Tibial artery (tissue), 4 donors: ENCODE measurements around the gene ABI2.
A peak's percentile ranks its signal among the peaks of the same experiment; 100 is the strongest.

Source experiments
- DNase-seq, 2 donors: peaks; one replicate each; pipeline ENCODE4 v3.0.0-alpha.2; 2019
- H3K27ac ChIP-seq, 2 donors: fragments of 200-600 bp; sonication (generic) in 1 of 2; 1 replicate in 1 of 2; 2 replicates in 1 of 2; pipeline ENCODE4 v1.5.1; 2018 to 2019; ENCODE audit warnings: mild to moderate bottlenecking in 1 of 2
- H3K27me3 ChIP-seq, 2 donors: fragments of 200-600 bp; sonication (generic) in 1 of 2; one replicate each; pipeline versions ENCODE4 v1.5.1 to v1.6.0; 2016 to 2019
- H3K36me3 ChIP-seq, 3 donors: fragments of 200-600 bp; sonication (generic) in 2 of 3; one replicate each; pipeline ENCODE4 v1.5.1; 2016 to 2019; ENCODE audit warnings: mild to moderate bottlenecking in 2 of 3
- H3K4me1 ChIP-seq, 4 donors: fragments of 200-600 bp; sonication (generic) in 2 of 4; 1 replicate in 3 of 4; 2 replicates in 1 of 4; pipeline ENCODE4 v1.5.1; 2016 to 2019
- H3K4me3 ChIP-seq, 2 donors: fragments of 200-600 bp; sonication (generic) in 1 of 2; 1 replicate in 1 of 2; 2 replicates in 1 of 2; pipeline ENCODE4 v1.5.1; 2018 to 2019; ENCODE audit warnings: mild to moderate bottlenecking in 2 of 2
- H3K9me3 ChIP-seq, 3 donors: fragments of 200-600 bp; sonication (generic) in 1 of 3; one replicate each; pipeline ENCODE4 v1.5.1; 2016 to 2019
- intact Hi-C: fragments of 100-400 bp; cut with DNase I; formaldehyde crosslinking; loops from one replicate; pipeline ENCODE4 v1.15.0; 2023; ENCODE audit warnings: low total_unique reads
- TF ChIP-seq, protein P1 (sequence below), 2 experiments: fragments of 200-600 bp in 1 of 2; fragments of 450-650 bp in 1 of 2; IDR thresholded peaks; one replicate each; pipeline ENCODE4 v1.5.1; 2017 to 2019; ENCODE audit warnings: antibody characterized with exemption in 2 of 2, mild to moderate bottlenecking in 1 of 2, moderate library complexity in 1 of 2

The ABI2 gene

DNA sequence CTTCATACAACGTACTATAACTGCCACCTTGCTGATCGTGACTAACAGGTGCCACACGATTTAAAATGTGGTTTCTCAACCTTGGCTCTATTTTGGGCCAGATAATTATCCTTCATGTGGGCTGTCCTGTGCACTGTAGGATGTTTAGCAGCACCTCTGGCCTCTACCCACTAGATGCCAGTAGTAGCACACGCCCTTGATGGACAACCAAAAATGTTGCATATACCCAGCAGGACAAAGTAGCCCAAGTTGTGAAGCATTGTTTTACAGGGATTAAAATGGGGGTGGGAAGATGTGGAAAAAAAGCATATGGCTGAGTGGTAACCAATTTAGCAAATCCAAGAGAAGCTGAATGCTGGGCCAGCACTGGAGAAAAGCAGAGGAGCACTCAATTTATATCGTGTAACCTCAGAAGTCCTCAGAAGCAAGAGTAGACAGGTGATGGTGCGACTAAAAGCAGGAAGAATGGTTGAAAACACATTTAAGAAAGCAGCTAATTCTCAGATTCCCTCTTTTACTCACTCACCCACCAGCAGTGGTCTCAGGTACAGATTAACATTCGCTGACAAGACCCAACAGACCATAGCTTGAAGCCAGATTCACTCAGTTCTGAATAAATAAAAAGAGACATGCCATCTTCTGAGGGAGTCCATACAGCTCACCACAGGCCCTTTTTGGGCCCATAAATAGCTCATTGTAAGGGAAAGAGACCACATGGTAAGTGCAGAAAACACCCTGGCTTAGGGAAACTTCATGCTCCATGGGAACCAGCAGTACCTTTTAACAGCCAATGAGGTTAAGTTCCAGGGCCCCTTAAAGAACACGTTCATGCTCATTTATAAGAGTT is 156.3 kb downstream of the ABI2 start:
- Histone ChIP-seq H3K27me3 (no peaks in the 10 kb centered on the region), H3K27ac (no peak overlapping the region), H3K9me3 (no peaks in the 10 kb centered on the region), H3K4me1 (peaks cover 0 to 10% (median 0%) of the 10 kb centered on the region in 4 donors), H3K36me3 (peaks cover 2 to 13% (median 7%) of the 10 kb centered on the region in 3 donors), H3K4me3 (no peak overlapping the region)
- peak in 1 of 2 donors; percentile 30 for DNase-seq
- intact Hi-C loops = loop anchor here (5.0 to 10.0 kb wide), 3 partner anchors 168 to 420 kb away; no protein-coding TSS in a partner anchor
- TF ChIP-seq, protein P1, sequence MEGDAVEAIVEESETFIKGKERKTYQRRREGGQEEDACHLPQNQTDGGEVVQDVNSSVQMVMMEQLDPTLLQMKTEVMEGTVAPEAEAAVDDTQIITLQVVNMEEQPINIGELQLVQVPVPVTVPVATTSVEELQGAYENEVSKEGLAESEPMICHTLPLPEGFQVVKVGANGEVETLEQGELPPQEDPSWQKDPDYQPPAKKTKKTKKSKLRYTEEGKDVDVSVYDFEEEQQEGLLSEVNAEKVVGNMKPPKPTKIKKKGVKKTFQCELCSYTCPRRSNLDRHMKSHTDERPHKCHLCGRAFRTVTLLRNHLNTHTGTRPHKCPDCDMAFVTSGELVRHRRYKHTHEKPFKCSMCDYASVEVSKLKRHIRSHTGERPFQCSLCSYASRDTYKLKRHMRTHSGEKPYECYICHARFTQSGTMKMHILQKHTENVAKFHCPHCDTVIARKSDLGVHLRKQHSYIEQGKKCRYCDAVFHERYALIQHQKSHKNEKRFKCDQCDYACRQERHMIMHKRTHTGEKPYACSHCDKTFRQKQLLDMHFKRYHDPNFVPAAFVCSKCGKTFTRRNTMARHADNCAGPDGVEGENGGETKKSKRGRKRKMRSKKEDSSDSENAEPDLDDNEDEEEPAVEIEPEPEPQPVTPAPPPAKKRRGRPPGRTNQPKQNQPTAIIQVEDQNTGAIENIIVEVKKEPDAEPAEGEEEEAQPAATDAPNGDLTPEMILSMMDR (IDR thresholded peaks at IDR 0.05) = peak; percentile 78 to 83

DNA sequence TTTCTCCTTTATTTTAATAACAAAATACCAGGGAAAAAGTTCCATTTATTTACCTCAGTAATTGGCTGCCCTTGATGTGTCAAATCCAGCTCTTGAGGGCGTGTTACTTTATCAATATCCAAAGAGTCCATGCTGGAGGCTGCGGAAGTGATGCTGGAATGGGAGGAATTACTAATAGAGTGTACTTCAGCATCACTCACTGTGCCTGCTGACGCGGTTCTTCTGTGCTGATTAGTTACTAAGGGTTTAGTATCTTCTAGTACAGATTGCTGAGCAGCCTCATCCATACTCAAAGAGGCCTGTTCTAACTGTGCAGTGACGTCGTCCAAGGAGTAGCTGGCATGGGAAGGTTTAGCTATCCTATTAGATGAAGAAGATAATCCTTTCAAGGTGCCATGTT is 161.3 kb downstream of the ABI2 start:
- Histone ChIP-seq H3K4me1 (peaks cover 0 to 5% (median 0%) of the 10 kb centered on the region in 4 donors), H3K36me3 (peaks cover 6 to 34% (median 27%) of the 10 kb centered on the region in 3 donors), H3K9me3 (no peaks in the 10 kb centered on the region), H3K27ac (no peak overlapping the region), H3K4me3 (no peak overlapping the region), H3K27me3 (no peaks in the 10 kb centered on the region)
- no peak for DNase-seq
- intact Hi-C loops = loop anchor here (10.0 kb wide), 1 partner anchor 415 kb away; no protein-coding TSS in a partner anchor
- TF ChIP-seq, protein P1 (IDR thresholded peaks at IDR 0.05) = no peak

DNA sequence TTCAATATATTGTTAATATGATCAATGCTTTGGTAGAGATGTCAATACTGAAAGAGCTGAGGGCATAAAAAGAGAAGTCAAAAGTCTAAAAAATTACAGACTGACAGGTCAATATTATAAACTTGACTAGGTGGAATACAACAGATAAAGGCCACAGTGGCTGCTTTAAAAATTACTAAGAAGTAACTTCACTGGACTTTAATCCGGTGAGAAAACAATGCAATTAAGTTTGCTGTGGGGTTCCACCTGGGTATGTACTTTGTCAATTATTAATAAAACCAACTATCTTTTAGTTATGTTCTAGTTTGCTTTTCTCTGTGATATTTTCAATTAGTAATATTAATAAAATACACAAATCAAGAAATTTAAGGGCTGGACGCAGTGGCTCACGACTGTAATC is 162.2 kb downstream of the ABI2 start:
- no peak for DNase-seq
- intact Hi-C loops = no loop called here
- no peaks in the 10 kb centered on the region for H3K27me3 ChIP-seq
- H3K36me3 ChIP-seq = peaks cover 6 to 34% (median 27%) of the 10 kb centered on the region in 3 donors
- TF ChIP-seq, protein P1 (IDR thresholded peaks at IDR 0.05) = no peak
- no peaks in the 10 kb centered on the region for H3K4me1 ChIP-seq
- H3K9me3 ChIP-seq = no peaks in the 10 kb centered on the region
- no peak overlapping the region for H3K27ac ChIP-seq
- H3K4me3 ChIP-seq = no peak overlapping the region

DNA sequence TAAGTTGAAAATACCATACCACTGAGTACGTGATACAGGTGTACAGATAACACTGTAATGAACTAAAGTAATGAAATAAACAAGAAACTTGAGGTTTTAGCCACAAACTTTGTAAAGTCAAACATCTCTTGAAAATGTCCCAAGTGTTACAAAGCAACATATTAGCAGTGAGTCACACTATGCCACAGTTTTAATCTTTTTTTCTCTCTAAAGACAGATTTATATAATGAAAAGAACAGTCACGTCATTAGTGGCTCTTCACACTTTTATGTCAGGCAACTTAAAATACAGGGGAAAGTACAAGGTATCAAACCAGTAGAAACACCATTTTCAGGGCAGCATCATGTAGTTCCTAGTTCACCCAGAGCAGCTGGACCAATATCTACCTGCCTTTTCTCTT is 164.8 kb downstream of the ABI2 start:
- Histone ChIP-seq H3K27ac (no peak overlapping the region), H3K4me3 (no peak overlapping the region), H3K4me1 (peaks cover 0 to 15% (median 4%) of the 10 kb centered on the region in 4 donors), H3K9me3 (no peaks in the 10 kb centered on the region), H3K36me3 (peaks cover 6 to 34% (median 27%) of the 10 kb centered on the region in 3 donors), H3K27me3 (no peaks in the 10 kb centered on the region)
- TF ChIP-seq, protein P1 (IDR thresholded peaks at IDR 0.05) = no peak
- DNase-seq = no peak
- intact Hi-C loops = no loop called here
